GM21447 (cell line): ENCODE results near the gene TMC1.

Experiments
- ATAC-seq: cut with Tn5 transposase; IDR thresholded peaks from one replicate; pipeline ENCODE4 v1.9.1; 2021; ENCODE audit not compliant: unreplicated experiment

Gene TMC1

GRCh38 chr9:72600671-72601070 lies 79.3 kb downstream of the TMC1 start:
- no peak for ATAC-seq

GRCh38 chr9:72601615-72602014 lies 80.2 kb downstream of the TMC1 start:
- ATAC-seq, result no peak

DNA sequence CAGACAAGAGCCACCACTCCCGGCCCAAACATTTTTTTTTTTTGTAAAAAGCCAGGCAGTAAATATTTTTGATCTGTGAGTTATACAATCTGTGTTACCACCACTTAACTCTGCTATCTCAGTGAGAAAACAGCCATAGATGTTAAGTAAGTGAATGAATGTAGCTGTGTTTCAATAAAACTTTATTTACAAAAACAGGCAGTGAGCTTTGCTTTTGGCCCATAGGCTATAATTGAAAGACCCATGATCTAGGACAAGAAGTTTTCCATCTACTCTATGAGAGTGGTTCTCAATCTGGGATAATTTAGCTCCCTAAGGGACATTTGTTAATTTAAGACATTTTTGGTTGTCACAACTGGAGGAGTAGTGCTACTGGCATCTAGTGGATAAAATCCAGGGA lies 91.0 kb downstream of the TMC1 start:
- no peak for ATAC-seq

DNA sequence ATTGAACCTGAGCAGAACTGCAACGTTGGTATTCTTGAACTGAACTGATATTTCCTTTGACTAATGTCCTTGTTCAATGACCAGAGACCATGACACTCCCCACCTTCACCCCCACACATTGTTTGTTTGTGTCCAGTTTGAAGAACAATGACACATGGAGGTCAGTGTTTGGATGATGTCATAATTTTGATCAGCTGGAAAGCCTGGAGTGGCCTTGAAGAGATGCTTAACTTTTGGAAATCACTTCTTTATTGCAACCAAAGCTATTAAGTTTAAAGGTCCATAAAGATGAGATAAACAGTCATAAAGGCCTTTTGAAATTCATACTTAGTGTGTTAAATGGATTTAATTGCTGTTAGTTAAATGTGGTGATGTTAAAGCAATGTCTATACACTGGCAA lies 92.7 kb downstream of the TMC1 start:
- no peak for ATAC-seq

- no peak for ATAC-seq
Measured at GRCh38 chr9:72615931-72616330, 94.5 kb downstream of the TMC1 start.

DNA sequence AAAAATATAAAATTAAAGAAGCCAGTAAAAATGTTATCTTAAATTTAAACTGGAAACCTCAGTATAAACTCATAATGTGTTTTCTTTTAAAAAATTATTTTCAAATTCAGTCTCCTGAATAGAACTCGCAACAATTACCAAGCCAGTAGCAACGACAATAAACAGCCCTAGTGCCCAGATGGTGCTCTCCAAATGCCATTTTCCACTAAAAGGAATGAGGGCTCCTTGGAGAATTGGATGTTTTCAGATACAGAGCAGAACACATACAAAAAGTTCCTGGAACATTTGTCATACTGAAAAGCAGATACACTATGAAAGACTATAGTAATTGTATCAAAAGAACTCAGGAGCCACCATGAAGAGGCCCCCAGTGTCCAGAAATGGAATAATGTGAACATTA lies 97.4 kb downstream of the TMC1 start:
- ATAC-seq, result no peak

GRCh38 chr9:72622186-72622585 lies 100.8 kb downstream of the TMC1 start:
- ATAC-seq, result no peak

DNA sequence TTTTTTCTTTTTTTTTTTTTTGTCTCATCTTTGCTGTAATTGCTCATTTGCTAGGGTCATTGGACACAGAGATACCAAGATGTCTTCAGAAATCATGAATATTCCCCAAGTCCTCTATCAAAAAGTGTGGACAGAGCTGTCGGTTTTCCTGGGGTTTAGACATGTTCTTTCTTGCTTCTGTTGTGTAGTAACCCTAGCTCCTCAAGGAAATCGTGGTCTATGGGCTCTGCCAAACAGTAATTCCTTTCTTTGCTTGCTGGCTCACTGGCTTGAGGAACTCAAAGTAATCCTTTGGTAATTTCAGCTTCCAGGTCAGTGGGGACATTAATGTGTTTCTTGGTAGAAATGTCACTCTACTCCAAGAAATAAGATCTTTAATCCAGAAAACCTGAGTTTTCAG lies 101.7 kb downstream of the TMC1 start:
- ATAC-seq, result no peak

GRCh38 chr9:72627147-72627546 lies 105.7 kb downstream of the TMC1 start:
- ATAC-seq, result no peak

GRCh38 chr9:72627956-72628540 lies 106.6 kb downstream of the TMC1 start:
- ATAC-seq, result no peak

GRCh38 chr9:72633966-72634365 lies 112.6 kb downstream of the TMC1 start:
- ATAC-seq, result no peak

GRCh38 chr9:72635197-72635596 lies 113.8 kb downstream of the TMC1 start:
- ATAC-seq, result peak; percentile 87

DNA sequence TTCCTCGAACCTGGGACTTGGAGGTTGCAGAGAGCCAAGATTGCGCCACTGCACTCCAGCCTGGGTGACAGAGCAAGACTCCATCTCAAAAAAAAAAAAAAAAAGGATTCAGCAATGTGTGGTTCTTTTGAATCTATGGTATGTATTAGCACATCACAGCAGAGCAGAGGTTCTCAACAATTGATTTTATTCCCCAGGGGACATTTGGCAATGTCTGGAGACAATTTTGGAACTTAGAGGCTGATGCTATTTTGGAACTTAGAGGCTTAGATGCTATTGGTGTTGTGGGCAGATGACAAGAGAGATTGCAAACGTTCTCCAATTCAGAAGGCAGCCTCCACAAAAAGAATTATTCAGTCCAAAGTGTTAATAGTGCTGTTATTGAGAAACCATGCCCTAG lies 115.2 kb downstream of the TMC1 start:
- ATAC-seq, result no peak

- ATAC-seq, result no peak
Measured at GRCh38 chr9:72643651-72644050, 122.2 kb downstream of the TMC1 start.

DNA sequence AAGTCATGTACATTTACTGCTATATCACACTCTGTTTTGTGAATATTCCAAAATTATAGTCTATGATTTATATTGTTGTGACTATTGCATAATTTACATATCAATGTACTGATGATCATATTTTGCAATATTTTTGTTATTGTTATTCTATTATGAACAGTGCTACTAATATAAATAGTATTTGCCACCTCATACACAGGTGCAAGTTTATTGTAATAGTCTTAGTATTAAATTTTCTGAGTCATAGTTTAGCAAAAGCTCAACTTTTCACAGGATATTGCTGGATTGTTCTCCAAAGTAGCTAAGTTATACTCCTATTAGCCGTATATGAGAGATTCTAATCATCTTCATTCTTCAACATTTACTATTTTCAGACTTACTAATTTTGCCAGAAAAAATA lies 124.7 kb downstream of the TMC1 start:
- ATAC-seq, result no peak

GRCh38 chr9:72648324-72649126 lies 127.1 kb downstream of the TMC1 start:
- ATAC-seq, result no peak

DNA sequence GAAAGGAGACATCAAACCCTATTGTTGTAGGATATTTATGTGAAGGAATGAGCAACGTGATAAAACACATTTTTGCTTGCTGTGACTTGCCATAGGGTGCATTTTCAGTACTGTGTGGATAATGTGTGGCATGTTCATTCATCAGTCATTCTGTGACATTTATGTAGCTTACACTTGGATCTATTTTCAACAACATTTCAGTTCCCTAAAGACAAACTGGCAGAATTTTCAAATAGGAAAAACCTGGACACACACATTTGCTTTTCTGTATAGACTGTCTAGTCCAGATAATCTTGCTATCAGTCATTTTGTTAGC lies 127.7 kb downstream of the TMC1 start:
- no peak for ATAC-seq

DNA sequence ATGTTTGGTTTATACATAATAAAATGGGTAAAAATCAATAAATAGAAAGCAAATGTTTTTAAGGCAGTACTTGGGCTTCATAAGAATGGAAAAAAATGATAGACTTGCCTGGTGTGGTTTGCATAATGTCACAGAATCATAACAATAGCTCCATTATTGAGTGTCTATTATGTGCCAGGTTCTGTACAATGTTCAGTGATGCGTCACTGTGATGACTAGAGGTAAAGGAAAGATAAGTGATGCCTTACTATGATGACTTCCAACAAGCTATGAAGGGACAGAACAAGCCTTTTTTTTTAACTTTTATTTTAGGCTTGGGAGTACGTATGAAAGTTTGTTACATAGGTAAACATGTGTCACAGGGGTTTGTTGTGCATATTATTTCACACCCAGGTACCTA lies 128.8 kb downstream of the TMC1 start:
- ATAC-seq, result no peak

DNA sequence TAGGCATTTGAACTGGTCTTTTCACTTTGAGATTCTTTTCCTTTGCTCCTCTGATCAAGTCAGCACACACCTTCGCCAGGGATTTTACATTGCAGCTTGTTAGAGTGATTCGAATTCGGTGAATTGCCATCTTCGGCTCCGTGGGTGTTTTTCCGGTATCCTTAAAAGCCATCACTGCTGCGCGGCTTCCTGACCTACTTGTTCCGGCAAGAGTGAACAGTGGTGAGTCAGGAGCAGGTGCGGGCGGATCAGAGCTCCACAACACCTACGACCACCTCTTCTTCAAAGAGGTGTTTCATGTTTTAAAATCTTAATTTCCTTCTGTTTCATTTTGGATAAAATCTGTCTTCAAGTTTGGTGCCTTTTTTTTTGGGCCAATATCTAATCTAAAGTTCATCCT lies 134.6 kb downstream of the TMC1 start:
- no peak for ATAC-seq

- no peak for ATAC-seq
Measured at GRCh38 chr9:72657023-72657422, 135.6 kb downstream of the TMC1 start.

DNA sequence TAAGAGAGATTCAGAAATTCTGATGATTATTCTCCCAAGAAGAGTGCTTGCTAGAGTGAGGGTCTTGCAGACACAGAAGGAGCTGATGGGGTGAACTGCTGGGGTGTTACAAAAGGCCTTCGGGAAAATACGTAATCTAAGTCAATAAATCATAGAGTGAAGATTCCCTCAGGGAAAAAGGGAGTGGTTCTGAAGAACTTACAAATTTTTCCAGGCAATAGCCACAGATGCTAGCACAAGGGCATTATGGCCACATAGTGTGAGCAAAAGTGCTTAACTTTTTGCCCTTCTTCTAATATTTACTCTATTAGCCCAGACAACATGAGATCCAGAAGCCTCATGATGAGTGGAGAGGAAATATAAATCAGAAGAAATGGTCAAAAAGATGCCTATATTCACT lies 137.3 kb downstream of the TMC1 start:
- no peak for ATAC-seq

DNA sequence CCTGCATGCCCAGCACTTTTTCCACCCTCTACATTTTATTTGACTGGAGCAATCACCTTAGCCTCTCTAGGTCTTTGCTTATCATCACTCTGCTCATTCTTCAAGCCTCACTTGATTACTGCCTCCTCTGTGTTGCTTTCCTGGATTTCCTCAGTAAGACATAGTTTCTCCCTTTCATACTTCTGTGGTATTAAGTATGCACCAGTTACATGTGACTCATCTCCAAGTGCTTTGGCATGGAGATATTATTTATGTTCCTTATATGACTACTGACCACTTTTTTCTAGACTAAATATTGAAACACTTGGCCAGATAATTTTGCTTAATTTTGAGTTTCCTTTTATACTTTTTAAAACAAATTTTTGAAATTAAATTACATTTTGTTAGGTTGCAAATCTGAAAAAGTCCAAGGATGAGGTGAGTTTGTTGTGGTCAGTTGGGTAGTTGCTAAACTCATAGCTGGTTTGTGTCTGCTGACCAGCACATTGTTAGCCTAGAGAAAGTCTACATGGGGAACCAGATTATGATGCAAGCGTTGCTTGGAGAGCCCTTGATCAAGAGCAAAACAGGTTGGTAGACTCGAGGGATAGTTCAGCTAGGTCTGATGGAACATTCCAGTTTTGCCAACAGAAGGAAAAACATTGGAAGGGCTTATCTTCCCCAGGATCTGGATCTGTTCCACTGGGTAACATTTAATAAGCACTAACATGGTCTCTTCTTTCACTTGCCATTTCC lies 140.2 kb downstream of the TMC1 start:
- no peak for ATAC-seq
